ENCODE results near the gene SLC6A6.

Gene SLC6A6

DNA sequence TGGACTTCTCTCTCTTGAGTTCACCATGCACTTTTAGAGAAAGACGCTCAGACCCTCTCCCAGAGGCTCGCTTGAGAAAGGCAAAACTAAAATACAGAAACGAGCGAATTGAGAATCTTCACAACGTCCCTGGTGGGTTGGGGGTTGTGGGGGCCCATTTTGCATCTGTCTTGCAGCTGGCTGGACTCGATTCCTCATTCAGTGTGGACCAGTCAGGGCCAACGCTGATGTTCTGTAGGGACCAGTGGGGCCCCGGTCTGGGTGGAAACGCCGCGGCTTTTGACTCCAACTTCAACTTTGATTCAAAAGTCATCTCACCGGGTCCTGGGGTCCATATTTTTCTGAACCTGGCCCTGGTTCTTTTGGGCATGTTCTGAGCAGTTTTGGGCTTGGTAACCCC, 68.1 kb downstream of the SLC6A6 start:
- DNase-seq (ENCODE audit: low spot score): no peak

DNA sequence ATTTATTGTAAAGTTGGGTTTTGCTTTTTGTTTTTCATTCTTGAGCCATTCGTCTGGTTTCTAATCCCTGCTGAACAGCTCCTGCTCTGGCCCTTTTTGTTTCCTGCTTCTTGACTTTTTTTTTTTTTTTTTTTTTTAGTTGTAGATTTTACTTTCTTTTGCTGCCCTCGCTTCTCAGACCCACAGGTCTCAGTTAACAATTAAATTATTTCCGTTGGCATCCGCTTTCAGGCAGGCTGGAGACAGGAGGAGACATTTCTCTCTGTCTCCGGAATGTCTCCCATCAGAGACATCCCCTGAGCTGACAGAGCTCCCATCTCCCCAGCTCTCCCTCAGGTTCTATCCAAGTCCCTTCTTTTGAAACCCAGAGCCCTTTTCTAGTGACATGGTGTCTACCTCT, 68.6 kb downstream of the SLC6A6 start:
- no peak for DNase-seq (ENCODE audit: low spot score)

DNA sequence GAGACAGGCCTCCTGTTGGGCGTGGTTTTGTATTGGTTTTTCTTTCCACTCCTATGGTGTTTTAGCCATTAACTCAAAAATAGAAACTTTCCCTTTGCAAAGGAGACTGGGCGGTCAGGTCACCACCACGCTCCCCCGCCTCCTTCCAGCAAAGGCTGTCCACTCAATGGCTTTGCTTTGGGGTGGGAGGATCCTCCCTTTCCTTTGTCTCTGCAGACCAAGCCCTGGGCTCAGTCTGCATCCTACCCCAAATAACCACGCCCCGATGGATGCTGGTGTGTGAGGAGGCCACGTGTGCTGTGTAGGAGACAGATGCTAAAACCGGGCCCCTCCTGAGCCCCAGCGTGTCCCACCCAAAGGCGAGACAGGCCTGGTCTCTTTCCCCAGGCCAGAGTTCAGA, 69.3 kb downstream of the SLC6A6 start:
- no peak for DNase-seq (ENCODE audit: low spot score)

DNA sequence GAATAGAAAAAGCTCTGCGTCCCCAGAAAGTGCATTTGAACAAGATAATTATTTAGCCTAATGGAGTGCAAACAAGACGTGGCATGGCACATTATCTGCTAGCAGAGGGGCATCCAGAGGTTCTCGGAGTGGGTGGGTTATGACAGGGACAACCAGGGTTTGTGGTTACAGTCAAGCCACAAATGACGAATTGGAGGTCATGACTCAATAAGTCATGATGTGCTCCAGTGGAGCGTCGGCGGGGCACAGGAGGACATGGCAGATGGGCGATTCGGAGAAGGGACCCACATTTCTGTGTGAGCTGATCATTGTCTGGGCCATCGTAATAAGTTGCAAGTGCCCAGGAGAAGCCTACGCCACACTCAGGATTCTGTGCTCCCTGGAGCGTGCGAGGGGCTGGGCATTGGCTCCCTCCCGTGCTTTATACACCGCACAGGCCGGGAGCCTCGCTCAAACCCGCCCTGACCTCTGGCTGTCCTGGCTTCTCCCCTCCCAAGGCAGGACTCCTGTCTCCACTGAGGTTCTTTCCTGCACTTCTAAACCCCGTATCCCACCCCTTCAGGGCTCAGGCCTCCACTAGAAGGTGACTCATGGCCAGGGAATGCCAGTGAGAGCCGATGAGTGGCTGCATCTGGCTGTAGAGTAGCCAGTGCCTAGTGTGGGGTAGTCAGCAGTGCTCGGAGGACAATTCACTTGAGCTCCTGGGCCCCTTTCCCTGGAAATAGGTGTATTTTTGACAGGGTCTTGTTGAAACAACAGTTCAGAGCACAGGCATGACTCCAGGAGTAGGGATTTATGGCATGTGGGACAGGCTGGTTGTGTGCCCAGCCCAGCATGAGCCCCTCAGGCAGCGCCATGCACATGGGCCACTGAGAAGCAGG, 70.3 kb downstream of the SLC6A6 start:
- no peak for DNase-seq (ENCODE audit: low spot score)

DNA sequence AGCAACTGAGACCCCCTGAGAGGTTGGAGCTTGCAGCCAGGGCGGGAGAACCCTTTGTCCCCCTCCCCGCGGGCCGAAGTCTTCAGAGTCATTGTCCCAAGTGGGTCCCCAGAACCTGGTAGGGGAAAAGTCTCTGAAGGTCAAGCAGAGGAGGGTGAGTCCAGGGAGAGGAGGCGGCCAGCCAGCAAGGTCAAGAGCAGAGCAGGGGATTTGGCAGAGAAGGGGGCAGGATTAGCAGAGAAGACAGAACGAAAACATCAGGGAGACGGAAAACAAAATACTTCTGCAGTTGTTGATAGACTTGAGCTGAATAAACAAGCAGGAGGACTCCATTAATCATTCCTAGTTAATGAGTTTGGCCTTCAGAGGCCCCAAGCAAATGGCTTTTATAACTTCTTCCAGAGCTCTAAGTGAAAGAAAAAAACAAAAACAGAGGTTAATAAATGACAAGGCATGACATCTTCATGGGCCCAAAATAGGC, 71.0 kb downstream of the SLC6A6 start:
- DNase-seq (ENCODE audit: low spot score): no peak

DNA sequence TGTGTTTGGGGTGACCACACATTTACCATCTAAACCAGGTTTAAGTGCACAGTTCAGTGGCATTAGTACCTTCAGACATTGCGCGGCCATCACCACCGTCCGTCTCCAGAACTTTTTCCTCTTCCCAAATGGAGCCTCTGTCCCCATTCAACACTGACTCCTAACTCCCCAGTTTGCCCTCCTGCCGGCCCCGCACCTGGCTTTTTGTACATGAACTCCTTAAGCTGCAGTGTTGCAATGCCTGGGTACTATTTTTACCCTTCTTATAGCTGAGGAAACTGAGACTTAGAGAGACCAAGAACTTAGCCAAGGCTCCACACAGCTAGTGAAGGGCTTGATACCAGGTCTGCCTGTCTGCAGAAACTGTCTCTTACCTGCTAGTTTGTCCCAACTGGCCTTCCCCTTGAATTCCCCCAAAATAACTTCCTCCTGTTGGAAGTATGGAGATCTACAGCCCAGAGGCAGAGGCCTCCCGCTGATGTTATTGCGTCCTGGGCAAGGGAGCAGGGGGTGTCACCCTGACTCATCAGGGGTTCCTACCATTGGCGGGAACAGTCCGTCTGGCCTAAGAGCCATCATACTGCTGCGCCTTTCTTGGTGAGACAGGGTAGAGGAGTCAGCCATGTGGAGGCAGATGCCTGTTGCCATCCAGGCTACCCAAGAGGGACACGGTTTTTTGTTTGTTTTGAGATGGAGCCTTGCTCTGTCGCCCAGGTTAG, 72.1 kb downstream of the SLC6A6 start:
- DNase-seq (ENCODE audit: low spot score): no peak

DNA sequence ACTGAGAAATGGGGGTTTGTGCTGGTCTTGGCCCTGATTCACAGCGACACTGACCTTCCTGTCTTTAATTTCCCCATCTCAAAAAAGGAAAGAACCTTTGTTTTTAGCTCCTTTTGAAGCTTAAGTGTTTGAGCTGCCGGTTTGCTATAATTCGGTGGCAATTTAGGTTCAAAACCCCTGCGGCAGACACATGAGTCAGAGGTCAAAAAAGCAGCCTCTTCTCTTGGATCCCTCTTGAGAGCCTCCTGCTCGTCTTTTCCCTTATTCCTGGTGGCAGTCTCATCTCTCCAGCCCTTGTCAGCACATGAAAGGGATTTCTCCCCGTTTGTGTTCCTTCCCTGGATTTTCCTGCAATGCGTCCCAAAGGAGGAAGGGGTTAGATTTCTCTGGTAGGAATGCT, 73.2 kb downstream of the SLC6A6 start:
- DNase-seq (ENCODE audit: low spot score): no peak

DNA sequence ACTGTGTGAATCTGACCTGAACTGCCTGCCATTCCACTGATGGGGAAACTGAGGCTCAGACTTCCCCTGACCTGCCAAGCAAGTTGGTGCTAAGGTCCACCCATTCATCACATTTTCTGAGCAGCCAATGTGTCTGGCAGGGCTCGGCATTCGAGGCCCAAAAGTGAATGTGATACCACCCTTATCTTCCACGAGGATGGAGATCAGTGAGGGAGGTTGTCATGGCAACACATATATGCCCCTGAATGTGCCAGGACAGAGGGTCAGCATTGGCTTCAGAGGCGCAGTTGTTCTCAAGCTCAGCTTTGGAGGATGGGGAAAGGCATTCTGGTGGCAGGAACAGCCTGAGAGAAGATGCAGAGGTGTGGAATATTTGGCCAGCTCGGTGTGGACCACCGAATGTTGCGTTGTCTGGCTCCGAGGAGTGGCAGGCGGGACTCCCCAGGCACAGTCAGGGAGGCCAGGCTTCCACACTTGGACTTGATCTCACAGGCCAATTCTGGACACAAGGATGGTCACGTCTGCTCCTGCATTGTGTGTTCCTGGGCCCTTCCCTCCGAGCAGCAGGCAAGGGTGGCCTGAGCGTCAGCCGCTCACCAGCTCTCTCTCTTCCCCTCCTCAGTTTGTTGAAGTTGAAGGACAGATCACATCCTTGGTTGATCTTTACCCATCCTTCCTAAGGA, 74.3 kb downstream of the SLC6A6 start:
- no peak for DNase-seq (ENCODE audit: low spot score)

DNA sequence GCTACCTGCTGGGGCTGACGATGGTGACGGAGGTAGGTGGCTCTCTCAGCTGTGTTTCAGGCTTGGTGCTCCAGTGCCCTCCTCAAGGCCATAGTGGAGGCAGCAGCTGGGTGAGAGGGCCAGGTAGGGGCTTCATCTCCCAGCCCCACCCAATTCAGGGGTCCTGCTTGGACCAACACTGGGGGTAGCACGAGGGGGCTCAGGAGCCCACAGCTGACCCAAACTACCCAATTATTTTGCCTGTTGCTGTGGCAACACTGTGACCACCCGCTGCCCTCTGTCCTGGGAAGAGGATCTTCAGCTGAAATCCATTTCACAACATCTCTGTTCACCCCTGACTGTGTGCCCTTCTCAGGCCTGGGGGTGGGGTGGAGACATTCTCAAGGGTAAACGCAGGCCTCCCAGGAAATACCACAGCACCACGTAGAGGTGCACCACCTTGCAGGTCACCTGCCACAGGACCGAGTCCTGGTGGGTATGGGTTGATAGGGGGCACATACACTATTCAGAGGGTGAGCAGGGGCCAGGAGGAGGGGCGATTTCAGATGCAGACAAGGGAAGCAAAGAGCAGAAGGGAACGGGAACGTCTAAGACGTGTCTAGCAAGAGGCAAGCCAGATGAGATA, 75.0 kb downstream of the SLC6A6 start:
- DNase-seq (ENCODE audit: low spot score): no peak

DNA sequence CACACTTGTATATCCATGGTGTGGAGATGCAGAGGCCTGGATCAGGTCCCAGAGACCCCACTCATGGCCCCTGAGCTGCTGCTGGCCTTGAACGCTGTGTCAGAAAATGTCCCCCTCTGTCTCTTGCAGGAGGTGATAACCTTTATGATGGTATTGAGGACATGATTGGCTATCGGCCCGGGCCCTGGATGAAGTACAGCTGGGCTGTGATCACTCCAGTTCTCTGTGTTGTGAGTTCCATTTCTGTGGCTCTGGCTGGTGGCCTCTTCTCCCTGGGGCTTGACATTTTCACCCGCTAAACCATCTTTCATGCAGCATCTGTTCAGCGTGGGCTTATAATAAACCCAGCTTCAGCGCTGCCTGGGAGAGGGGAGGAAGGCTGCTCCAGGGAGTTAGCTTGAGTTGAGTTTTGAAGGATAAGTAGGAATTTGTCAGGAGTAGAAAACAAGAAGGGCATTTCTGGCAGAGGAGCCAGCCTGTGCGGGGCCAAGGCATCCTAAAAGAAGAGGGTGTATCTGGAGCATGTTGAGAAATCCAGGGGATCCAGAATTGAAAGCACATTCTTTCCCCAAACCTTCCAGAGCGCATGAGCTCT, 76.6 kb downstream of the SLC6A6 start:
- no peak for DNase-seq (ENCODE audit: low spot score)

DNA sequence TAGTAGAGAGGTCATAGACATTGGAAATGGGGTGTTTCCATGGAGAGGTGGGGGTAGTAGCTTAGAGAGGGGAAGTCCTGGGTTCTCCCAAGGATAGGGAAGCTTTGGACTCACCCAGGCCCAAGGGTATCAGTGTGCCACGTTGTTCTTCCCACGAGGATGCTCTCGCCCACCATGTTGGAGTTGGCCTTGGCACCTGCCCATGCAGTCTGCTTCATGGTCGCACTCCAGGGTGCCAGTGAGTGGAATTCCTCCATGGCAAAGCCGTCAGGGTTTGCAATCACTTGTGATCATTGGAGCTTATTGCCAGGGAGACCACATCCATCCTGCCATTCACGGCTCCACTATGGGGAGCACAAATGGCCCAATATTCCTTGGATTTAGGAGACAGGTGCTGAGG, 77.2 kb downstream of the SLC6A6 start:
- no peak for DNase-seq (ENCODE audit: low spot score)

DNA sequence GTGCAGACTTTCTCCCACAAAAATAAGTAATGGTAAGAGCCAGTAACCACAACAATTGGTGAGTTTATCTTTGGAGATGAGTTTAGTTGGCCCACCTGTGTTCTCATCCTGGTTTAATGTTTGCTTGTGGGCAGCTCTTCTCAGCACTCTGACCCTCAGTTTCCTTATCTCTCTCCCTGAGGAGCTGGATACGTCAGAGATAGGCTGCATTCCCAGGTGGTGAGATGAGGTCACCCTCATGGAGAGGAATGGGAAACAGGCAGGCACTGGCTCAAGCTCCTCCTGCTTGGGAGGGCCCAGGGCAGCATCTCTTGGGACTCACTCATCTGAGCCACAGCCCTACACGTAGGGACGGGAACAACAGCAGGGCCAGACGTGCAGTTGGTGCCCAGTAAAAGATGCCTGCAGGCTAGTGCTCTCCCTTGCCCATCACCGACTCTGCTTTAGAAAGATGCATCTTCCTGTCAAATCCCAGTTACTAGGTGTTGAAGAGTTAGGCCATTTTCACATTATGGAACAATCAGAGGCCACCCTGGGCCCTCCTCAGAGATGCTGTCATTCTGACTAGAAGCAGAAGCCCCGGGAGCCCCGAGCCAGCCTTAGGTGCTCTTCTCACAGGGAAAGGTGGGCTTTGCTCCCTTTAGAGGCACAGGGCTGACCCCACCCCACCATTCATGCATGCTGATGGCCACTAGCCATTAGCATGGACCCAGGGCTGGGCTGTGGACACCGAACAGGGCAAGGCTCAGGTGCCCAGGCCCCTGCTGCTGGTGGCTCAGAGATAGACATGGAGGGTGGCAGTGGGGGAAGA, 78.0 kb downstream of the SLC6A6 start:
- no peak for DNase-seq (ENCODE audit: low spot score)

DNA sequence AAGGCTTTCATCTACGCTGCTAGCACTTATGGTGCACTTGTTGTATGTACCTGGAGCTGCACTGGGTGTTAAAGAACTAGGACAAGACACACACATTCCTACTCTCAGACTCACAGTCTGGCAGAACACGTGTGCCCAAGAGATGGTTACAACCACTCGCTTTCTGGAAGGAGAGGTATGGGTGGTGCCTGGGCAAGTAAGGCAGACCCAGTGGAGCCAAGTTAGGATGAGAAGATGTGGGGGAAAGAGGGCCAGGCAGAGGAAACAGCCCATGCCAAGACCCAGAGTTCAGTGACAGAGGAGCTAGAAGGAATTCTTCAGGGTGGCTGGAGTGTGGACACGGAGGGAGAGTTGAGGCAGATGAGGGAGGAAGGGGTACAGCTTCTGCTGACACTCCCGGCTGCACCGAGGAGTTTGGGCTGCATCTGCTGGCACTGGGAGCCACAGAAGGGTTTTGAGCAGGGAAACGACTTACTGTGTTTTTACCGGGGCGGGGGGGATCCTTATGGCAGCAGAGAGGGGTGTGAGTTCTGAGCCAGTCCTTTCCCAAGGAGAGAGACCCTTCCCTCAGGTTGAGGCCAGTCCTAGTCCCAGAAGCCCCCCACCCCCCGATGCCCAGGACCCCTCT, 78.7 kb downstream of the SLC6A6 start:
- no peak for DNase-seq (ENCODE audit: low spot score)

DNA sequence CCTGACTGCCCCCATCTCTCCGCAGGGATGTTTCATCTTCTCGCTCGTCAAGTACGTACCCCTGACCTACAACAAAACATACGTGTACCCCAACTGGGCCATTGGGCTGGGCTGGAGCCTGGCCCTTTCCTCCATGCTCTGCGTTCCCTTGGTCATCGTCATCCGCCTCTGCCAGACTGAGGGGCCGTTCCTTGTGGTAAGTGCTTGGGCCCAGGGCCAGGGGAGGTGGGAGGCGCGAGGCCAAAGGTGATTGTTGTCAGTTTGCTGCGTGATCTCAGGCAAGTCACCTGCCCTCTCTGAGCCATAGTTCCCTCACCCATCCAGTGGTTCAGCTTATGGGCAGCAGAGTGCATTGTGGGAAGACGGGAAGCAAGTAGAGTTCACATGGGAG, 79.2 kb downstream of the SLC6A6 start:
- DNase-seq (ENCODE audit: low spot score): no peak

DNA sequence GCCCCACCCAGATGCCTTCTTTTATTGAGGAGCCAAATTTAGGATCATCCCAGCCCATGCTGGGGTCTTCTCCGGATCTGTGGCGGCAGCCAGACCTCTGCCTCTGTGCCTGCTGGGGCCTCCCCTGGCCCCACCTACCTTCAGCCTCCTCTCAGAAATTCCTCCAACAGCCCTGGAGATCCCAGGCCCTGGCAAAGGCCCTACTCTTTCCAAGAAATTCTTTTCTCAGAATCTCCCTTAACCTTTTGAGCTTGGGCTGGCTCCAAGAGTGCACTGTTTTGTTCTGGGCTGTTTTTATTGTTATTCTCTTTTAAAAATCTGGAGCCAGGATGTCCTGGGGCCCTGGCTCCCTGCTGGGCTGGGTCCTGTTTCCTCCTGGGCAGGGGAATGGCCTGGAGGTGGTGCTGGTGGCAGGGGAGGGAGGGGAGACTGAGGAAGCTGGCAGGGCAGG, 79.9 kb downstream of the SLC6A6 start:
- no peak for DNase-seq (ENCODE audit: low spot score)

DNA sequence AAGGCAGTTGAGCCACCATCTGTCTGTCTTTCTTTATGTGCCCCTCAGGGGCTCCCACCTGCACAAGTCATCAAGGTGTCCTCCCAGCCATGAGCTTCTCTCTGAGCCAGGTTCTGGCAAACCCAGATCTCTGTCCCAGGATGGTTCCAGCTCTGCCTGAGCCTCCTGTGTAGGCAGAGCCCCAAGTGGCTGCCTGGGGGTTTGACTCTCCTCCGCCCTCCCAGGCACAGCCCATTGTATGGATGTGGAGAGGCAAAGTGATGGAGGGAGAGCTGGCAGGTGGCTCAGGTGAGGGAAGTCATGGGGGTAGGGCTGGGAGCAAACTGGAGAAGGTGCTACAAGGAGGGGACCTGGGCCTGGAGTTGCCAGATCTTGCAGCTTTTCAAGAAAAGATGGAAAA, 80.9 kb downstream of the SLC6A6 start:
- no peak for DNase-seq (ENCODE audit: low spot score)

DNA sequence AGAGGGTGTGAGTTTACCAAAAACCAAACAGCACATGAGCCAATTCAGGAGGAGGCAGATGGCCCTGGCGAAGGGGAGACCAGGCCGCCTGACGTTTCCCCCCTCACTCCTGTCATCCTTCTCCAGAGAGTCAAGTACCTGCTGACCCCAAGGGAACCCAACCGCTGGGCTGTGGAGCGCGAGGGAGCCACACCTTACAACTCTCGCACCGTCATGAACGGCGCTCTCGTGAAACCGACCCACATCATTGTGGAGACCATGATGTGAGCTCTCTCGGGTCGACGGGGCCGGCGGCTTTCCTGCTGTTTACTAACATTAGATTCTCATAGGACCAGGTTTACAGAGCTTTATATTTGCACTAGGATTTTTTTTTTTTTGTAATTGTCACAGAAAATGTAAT, 82.3 kb downstream of the SLC6A6 start:
- DNase-seq (ENCODE audit: low spot score): no peak

DNA sequence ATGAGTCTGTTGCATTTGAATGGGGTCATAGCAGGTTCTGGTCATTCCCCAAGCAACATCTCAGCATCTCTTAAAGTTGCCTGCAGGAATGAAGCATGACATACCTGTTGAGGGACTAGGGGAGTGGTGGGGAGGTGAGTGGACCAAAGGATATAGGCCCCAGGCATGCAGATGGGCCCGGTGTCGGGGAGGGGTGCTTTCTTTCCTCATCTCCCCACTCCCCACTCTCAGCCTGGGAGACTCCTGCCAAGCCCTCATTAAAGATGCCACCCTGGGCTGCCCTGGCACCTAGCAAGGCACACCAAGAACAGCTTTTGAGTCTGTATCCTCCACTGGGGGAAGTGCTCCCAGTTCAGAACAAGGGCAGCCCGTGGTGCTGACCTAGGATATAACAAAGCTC, 83.6 kb downstream of the SLC6A6 start:
- no peak for DNase-seq (ENCODE audit: low spot score)

DNA sequence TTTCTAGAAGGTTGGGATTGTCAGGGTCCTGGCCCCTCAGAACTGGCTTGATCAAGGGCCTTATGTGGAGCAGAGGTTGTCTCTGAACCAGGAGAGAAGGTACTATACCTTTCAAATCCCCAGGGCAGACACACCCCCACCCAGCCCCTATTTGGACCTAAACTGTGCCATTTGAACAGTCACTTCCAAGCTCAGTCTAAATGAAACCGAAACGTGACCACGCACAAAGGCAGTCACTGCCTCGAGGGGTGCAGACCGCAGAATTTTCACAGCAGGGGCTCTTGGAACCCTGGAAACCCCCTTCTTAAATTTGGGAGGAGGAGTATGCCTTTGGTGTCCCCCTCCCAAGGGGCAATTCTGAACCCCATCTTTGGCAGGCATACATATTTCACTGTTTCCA, 84.1 kb downstream of the SLC6A6 start:
- DNase-seq (ENCODE audit: low spot score): no peak

DNA sequence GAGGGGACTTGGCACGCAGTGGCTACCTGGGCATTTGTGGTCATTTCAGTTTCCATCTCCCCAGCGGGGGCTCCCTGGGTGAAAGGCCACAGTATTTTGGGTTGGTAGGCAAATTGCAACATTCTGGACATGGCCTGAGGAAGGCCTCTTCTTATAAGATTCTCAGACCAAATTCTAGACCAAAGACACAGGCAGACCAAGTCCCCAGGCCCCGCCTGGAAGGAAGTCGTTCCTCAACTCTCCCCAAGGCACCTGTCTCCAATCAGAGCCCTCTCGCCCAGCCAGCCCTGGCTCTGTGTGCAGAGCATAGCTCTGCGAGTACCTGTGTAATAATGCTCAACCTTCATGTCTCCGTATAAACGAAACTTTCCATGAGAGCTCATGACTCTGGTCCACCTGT, 84.7 kb downstream of the SLC6A6 start:
- no peak for DNase-seq (ENCODE audit: low spot score)

DNA sequence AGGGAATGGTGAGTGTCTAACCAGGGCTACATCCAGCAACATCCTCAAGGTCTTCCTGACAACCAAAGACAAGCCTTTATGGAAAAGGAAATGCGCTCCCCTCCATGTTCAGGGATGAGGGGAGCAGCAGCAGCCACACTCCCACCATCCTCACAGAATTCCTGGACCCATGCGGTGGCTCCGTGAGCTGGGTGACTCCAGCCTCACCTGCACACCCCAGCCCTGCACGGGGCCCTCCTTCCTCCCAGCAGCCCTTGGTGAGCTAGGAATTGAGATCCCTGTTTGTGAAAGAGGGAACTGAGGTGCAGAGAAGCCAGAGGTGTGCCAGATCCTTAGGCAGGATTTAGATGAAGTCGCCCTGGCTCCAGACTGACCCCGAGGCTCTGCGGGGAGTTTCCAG, 85.4 kb downstream of the SLC6A6 start:
- no peak for DNase-seq (ENCODE audit: low spot score)

Data from left forelimb (tissue), 1 donor.